Measurements from ENCODE around the gene SCAMP2.

GRCh38 chr15:74821091-74821789 lies 51.9 kb downstream of the SCAMP2 start:
- TF ChIP-seq, protein P1, sequence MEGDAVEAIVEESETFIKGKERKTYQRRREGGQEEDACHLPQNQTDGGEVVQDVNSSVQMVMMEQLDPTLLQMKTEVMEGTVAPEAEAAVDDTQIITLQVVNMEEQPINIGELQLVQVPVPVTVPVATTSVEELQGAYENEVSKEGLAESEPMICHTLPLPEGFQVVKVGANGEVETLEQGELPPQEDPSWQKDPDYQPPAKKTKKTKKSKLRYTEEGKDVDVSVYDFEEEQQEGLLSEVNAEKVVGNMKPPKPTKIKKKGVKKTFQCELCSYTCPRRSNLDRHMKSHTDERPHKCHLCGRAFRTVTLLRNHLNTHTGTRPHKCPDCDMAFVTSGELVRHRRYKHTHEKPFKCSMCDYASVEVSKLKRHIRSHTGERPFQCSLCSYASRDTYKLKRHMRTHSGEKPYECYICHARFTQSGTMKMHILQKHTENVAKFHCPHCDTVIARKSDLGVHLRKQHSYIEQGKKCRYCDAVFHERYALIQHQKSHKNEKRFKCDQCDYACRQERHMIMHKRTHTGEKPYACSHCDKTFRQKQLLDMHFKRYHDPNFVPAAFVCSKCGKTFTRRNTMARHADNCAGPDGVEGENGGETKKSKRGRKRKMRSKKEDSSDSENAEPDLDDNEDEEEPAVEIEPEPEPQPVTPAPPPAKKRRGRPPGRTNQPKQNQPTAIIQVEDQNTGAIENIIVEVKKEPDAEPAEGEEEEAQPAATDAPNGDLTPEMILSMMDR (IDR thresholded peaks at IDR 0.05; ENCODE audit: insufficient read depth, low read depth, low read length) = no peak
- no peak for TF ChIP-seq EZH2 (IDR thresholded peaks at IDR 0.05; ENCODE audit: insufficient read depth, low read length)

All from astrocyte (in vitro differentiated cells and primary cell).